Astrocyte of the cerebellum (primary cell): ENCODE measurements around the gene HOXA6.

Experiments used
- DNase-seq: peaks from one replicate; pipeline ENCODE4 v3.0.0-alpha.2; 2011; ENCODE audit warnings: low read depth
- H3K4me3 ChIP-seq: 2 replicates; pipeline ENCODE4 v1.5.1; 2011; ENCODE audit warnings: mild to moderate bottlenecking, low read depth, low read length, moderate library complexity
- in situ Hi-C: cut with HindIII; loops from 2 replicates; pipeline ENCODE4 v1.10.0; 2017; ENCODE audit warnings: low sequenced_read_pairs
- TF ChIP-seq, protein P1 (sequence below): IDR thresholded peaks from 2 replicates; pipeline ENCODE4 v1.5.1; 2012; ENCODE audit warnings: low read length, low read depth, moderate library complexity, mild to moderate bottlenecking; ENCODE audit errors: missing control alignments

HOXA6 gene

DNA sequence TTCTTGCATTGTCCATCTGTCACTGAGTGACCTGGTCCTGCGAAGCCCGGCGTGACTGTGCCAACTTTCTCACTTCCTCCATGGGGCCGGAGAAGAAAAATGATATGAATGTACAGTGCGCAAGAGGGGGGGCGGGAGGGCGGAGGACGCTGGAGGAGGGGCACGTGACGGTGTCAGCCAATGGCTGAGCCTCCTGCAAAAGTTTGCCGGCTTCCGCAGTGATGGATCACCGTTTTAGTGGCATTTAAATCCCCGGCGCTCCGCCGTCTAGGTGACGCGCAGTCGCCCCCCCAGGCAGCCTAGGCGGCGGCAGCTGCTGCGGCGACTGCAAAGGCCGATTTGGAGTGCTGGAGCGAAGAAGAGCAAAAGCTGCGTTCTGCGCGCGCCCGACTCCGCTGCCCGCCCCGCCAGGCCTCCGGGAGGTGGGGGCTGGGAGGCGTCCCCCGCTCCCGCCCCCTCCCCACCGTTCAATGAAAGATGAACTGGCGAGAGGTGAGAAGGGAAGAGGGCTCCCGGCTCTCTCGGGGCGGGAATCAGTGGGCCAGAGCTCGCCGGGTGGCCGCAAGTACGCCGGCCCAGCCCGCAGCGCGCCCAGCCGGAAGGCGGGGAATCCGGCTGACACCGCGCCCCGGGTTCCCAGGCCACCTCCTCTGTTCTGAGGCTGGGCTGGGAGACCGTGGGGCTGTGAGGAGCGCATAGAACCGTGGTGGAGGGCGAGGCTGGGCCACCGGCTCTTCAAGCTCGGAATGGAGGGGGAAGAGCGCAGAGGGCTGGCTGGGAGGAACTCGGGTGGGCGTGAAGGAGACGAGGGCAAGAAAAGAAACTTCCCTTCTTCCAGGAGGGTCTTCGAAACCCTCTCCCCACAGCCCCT is 51.4 kb downstream of the HOXA6 start, which contains the start of gene HOXA1:
Gene HOXA1, minus strand, starts transcription at position 104 of the 871 bp plus-strand sequence. Its CDS starts 88 bp downstream, at position 16.
- TF ChIP-seq, protein P1, sequence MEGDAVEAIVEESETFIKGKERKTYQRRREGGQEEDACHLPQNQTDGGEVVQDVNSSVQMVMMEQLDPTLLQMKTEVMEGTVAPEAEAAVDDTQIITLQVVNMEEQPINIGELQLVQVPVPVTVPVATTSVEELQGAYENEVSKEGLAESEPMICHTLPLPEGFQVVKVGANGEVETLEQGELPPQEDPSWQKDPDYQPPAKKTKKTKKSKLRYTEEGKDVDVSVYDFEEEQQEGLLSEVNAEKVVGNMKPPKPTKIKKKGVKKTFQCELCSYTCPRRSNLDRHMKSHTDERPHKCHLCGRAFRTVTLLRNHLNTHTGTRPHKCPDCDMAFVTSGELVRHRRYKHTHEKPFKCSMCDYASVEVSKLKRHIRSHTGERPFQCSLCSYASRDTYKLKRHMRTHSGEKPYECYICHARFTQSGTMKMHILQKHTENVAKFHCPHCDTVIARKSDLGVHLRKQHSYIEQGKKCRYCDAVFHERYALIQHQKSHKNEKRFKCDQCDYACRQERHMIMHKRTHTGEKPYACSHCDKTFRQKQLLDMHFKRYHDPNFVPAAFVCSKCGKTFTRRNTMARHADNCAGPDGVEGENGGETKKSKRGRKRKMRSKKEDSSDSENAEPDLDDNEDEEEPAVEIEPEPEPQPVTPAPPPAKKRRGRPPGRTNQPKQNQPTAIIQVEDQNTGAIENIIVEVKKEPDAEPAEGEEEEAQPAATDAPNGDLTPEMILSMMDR, result no peak
- DNase-seq, result peak; percentile 79
- H3K4me3 ChIP-seq, result peak within 1 kb of the TSS; percentile 91

More for the DNA sequence above, 51.4 kb downstream of the HOXA6 start, which contains the start of gene HOXA1:
- in situ Hi-C loops, result no loop called here
